Endodermal cell (in vitro differentiated cells): Measurements from ENCODE around the gene NUS1. TPM values are rescaled to one million over a fixed set of nuclear protein-coding genes. Genes with fewer than 3 reads are reported as not detected.
"Not testable (repeated sequence)": the region's sequence is repeated elsewhere in the genome, so short reads cannot be mapped to it uniquely, and the experiment has no call there.

Experiments
- DNase-seq: peaks from one replicate; pipeline ENCODE4 v3.0.0-alpha.2; 2017
- H3K27ac ChIP-seq: 2 replicates; pipeline ENCODE4 v1.5.1; 2013; ENCODE audit warnings: mild to moderate bottlenecking, low read depth, low read length, moderate library complexity
- H3K27me3 ChIP-seq: 2 replicates; pipeline ENCODE4 v1.6.1; 2013; ENCODE audit warnings: mild to moderate bottlenecking, low read length, moderate library complexity; ENCODE audit not compliant: insufficient read depth, control insufficient read depth, poor library complexity, severe bottlenecking
- H3K36me3 ChIP-seq: 2 replicates; pipeline ENCODE4 v1.7.0; 2013; ENCODE audit warnings: mild to moderate bottlenecking, low read length, moderate library complexity; ENCODE audit not compliant: control insufficient read depth, insufficient read depth
- H3K4me1 ChIP-seq: one replicate; pipeline ENCODE4 v1.7.0; 2013; ENCODE audit warnings: low read length; ENCODE audit not compliant: control insufficient read depth, insufficient read depth
- H3K4me3 ChIP-seq: 2 replicates; pipeline ENCODE4 v1.5.1; 2013; ENCODE audit warnings: mild to moderate bottlenecking, low read length, moderate library complexity
- H3K9ac ChIP-seq: 2 replicates; pipeline ENCODE4 v1.6.1; 2013; ENCODE audit warnings: mild to moderate bottlenecking, low read length, moderate library complexity; ENCODE audit not compliant: poor library complexity, severe bottlenecking; ENCODE audit errors: extremely low read depth
- H3K9me3 ChIP-seq: 2 replicates; pipeline ENCODE4 v1.6.1; 2013; ENCODE audit warnings: mild to moderate bottlenecking, low read length, moderate library complexity; ENCODE audit not compliant: control insufficient read depth
- H3K27ac Mint-ChIP-seq: 2 replicates; pipeline ENCODE4 v1.8.0; 2020; ENCODE audit warnings: mixed read lengths
- H3K27me3 Mint-ChIP-seq: 2 replicates; pipeline ENCODE4 v1.8.0; 2021; ENCODE audit warnings: mild to moderate bottlenecking, mixed read lengths; ENCODE audit not compliant: insufficient read depth
- H3K36me3 Mint-ChIP-seq: 2 replicates; pipeline ENCODE4 v1.8.0; 2020; ENCODE audit warnings: low read depth, mixed read lengths
- H3K4me1 Mint-ChIP-seq: 2 replicates; pipeline ENCODE4 v1.8.0; 2020; ENCODE audit warnings: mixed read lengths
- H3K4me3 Mint-ChIP-seq: 2 replicates; pipeline ENCODE4 v1.8.0; 2020; ENCODE audit warnings: mild to moderate bottlenecking, moderate library complexity, mixed read lengths
- H3K9me3 Mint-ChIP-seq: 2 replicates; pipeline ENCODE4 v1.8.0; 2020; ENCODE audit warnings: mild to moderate bottlenecking, mixed read lengths
- CTCF ChIP-seq: fragments of 200-600 bp; sonication (generic); conservative IDR thresholded peaks from 2 replicates; pipeline ENCODE4 v1.5.0; 2021; ENCODE audit warnings: antibody characterized with exemption, mild to moderate bottlenecking
- WGBS, 2 experiments: methylation state at CpG; one replicate each; pipeline versions ENCODE4 v1.1.5 to v1.1.7; 2013; ENCODE audit warnings: missing lambda C conversion rate in 2 of 2, mixed read lengths in 1 of 2; ENCODE audit not compliant: insufficient coverage in 1 of 2, insufficient read length in 1 of 2; 5-methylcytosine and 5-hydroxymethylcytosine counted together
- total RNA-seq, 2 donors: library from RNA; stranded (reverse); fragmentation: NEBNext Ultra II Directional in 1 of 2; extraction: Animal tissue kit (Norgen Biotek cat#: 25700) in 1 of 2; gene quantifications; 2 replicates in 1 of 2; 3 replicates in 1 of 2; pipeline ENCODE4 v1.2.1, GENCODE V29; 2021

NUS1 gene
- total RNA-seq, 2 donors from 2014 or later, result 45.7 to 65.1 TPM

- H3K36me3 ChIP-seq, result peaks cover 22% of the 10 kb centered on the region
- no peaks in the 10 kb centered on the region for H3K4me1 ChIP-seq
- WGBS, 2 experiments, result 90 to 100% methylated on average over 1 to 10 of the region's 10 CpGs
- Mint-ChIP-seq H3K4me1 (peaks cover 25% of the 10 kb centered on the region), H3K27me3 (no peaks in the 10 kb centered on the region), H3K27ac (peak overlapping the region; percentile 89), H3K36me3 (peaks cover 22% of the 10 kb centered on the region), H3K9me3 (peaks cover 17% of the 10 kb centered on the region), H3K4me3 (peak overlapping the region; percentile 87)
- no peaks in the 10 kb centered on the region for H3K27me3 ChIP-seq
- peaks cover 19% of the 10 kb centered on the region for H3K9me3 ChIP-seq
- no peak for DNase-seq
- no peak for TF ChIP-seq CTCF
- H3K9ac ChIP-seq, result no peak overlapping the region
- peak overlapping the region; percentile 86 for H3K4me3 ChIP-seq
- H3K27ac ChIP-seq, result no peak overlapping the region
Observed at GRCh38 chr6:117674503-117674902, 766 bp upstream of the NUS1 start.

GRCh38 chr6:117675658-117676301, 511 bp downstream of the NUS1 start:
- H3K36me3 ChIP-seq, result peaks cover 35% of the 10 kb centered on the region
- Mint-ChIP-seq H3K27ac (peak overlapping the region; percentile 85), H3K36me3 (peaks cover 26% of the 10 kb centered on the region), H3K4me3 (peak overlapping the region; percentile 87), H3K4me1 (peaks cover 37% of the 10 kb centered on the region)
- 0 to 4% methylated on average over 10 to 22 of the region's 62 CpGs for WGBS, 2 experiments
- H3K9ac ChIP-seq, result peak overlapping the region; percentile 63
- peaks cover 19% of the 10 kb centered on the region for H3K9me3 ChIP-seq
- H3K27ac ChIP-seq, H3K27me3 Mint-ChIP-seq, H3K9me3 Mint-ChIP-seq, H3K27me3 ChIP-seq, H3K4me1 ChIP-seq: not testable (repeated sequence)
- DNase-seq, result peak; percentile 63
- H3K4me3 ChIP-seq, result peak overlapping the region; percentile 86

GRCh38 chr6:117676577-117677218, 1.4 kb downstream of the NUS1 start:
- Mint-ChIP-seq H3K36me3 (peaks cover 19% of the 10 kb centered on the region), H3K27me3 (no peaks in the 10 kb centered on the region), H3K27ac (peak overlapping the region; percentile 16), H3K4me1 (peaks cover 40% of the 10 kb centered on the region), H3K9me3 (no peaks in the 10 kb centered on the region), H3K4me3 (peak overlapping the region; percentile 87)
- H3K27ac ChIP-seq, result no peak overlapping the region
- peaks cover 21% of the 10 kb centered on the region for H3K9me3 ChIP-seq
- peak overlapping the region; percentile 7 for H3K9ac ChIP-seq
- whole genome bisulfite sequencing, 2 experiments, result 48 to 50% methylated on average over 1 to 6 of the region's 6 CpGs
- H3K27me3 ChIP-seq, result no peaks in the 10 kb centered on the region
- TF ChIP-seq CTCF, result no peak
- peaks cover 39% of the 10 kb centered on the region for H3K36me3 ChIP-seq
- H3K4me1 ChIP-seq, result no peaks in the 10 kb centered on the region
- no peak for DNase-seq
- H3K4me3 ChIP-seq, result peak overlapping the region; percentile 81
